Pancreas (tissue), 10 donors: ENCODE results near the gene PRSS38. TPM values are rescaled to one million over a fixed set of nuclear protein-coding genes. Genes with fewer than 3 reads are reported as not detected.

ENCODE experiments used
- ATAC-seq, 4 donors: fragments of 200-7000 bp; cut with Tn5 transposase; one replicate each; pipeline versions ENCODE4 v1.8.0 to v1.9.1; 2020; ENCODE audit warnings: mild to moderate bottlenecking in 4 of 4, moderate library complexity in 4 of 4
- DNase-seq, 6 donors: peaks; one replicate each; pipeline ENCODE4 v3.0.0-alpha.2; 2020
- FAIRE-seq: peaks from 2 replicates; lab custom pipeline; 2012; peaks lifted over from hg19 to GRCh38; lab: Jason Lieb, UNC
- H3K27ac ChIP-seq, 4 donors: fragments of 200-600 bp; sonication (generic); 1 replicate in 3 of 4; 2 replicates in 1 of 4; pipeline versions ENCODE4 v1.5.0 to v1.8.0; 2020
- H3K27me3 ChIP-seq, 4 donors: fragments of 200-600 bp; one replicate each; pipeline ENCODE4 v1.8.0; 2021
- H3K36me3 ChIP-seq, 3 donors: fragments of 200-600 bp; sonication (generic) in 1 of 3; one replicate each; pipeline versions ENCODE4 v1.5.0 to v1.8.0; 2020 to 2021
- H3K4me1 ChIP-seq, 3 donors: fragments of 200-600 bp; one replicate each; pipeline ENCODE4 v1.8.0; 2021
- H3K4me3 ChIP-seq, 4 donors: fragments of 200-600 bp; sonication (generic) in 2 of 4; one replicate each; pipeline versions ENCODE4 v1.5.0 to v1.8.0; 2020 to 2021
- H3K9me3 ChIP-seq, 4 donors: fragments of 200-600 bp; one replicate each; pipeline ENCODE4 v1.8.0; 2021
- WGBS, 2 donors: extraction: QIAGEN DNeasy Blood & Tissue Kit; methylation state at CpG; one replicate each; pipeline ENCODE4 v1.1.7; 2013; 5-methylcytosine and 5-hydroxymethylcytosine counted together
- intact Hi-C, 3 donors: fragments of 100-400 bp; cut with DNase I; formaldehyde crosslinking; loops; one replicate each; pipeline versions ENCODE4 v1.11.1 to v1.14.2; 2022
- polyA plus RNA-seq, 2 donors: library from polyadenylated mRNA; stranded (reverse); fragments of 200-250 nt; gene quantifications; one replicate each; pipeline ENCODE4 v1.2.3, GENCODE V29; 2013
- total RNA-seq, 6 donors: library from RNA; stranded (reverse); fragmentation: NEBNext Ultra II Directional in 4 of 6; extraction: Animal tissue kit (Norgen Biotek cat#: 25700) in 4 of 6; gene quantifications; one replicate each; pipeline versions ENCODE4 v1.2.1 to v1.2.4, GENCODE V29; 2021 to 2023
- TF ChIP-seq, protein P1 (sequence below), 4 donors: fragments of 200-600 bp; sonication (generic) in 3 of 4; IDR thresholded peaks; one replicate each; pipeline versions ENCODE4 v1.5.0 to v1.8.0; 2021; ENCODE audit warnings: antibody characterized with exemption in 4 of 4
- donor health status: healthy with polysubstance abuse.
- donor health status: DM: no; HTN: no; CAD: no; lungs with moderate emphysema.
- donor health status: DM: no; HTN: no; CAD: no.
- donor health status: control.
- donor health status: control.
- donor health status: Bipolar disorder and iron deficiency.
- donor health status: DM: yes; HTN: yes; CAD: no.
- donor health status: DM: no; HTN: no; CAD: no.
- donor health status: DM: no; HTN: no; CAD: no.
- donor health status: DM: yes; HTN: yes; CAD: no.

The PRSS38 gene
- total and polyA plus RNA-seq, 8 donors, result not detected

DNA sequence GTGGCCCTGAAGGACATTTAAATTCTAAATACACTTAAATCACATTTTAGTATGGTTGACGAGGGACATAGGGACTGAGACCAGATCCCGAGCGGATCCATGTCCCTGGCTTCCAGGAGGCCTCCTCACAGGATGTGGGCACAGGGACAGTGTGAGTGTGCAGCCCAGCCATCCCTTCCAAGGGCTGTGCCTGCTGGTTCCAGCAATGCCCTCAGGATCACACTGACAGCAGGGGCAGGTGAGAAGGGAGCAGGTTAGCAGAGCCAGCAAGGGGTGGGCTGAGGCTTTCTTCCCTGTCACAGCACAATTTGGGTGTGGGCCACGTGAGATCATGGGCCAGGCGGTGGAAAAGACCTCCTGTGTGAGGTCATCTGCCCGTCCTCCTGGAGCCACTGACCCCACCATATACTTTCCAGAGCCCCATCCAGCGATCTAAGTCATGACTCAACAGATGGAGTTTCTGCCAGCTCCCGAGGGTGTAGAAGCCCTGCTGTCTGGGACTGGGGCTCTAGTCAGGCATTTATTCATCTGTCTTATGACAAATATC is 37.0 kb upstream of the PRSS38 start:
- 91 to 99% methylated on average over 8 of the region's 8 CpGs for WGBS, 2 donors
- Histone ChIP-seq H3K9me3 (no peaks in the 10 kb centered on the region), H3K4me1 (no peaks in the 10 kb centered on the region), H3K36me3 (no peaks in the 10 kb centered on the region), H3K27me3 (no peaks in the 10 kb centered on the region), H3K4me3 (no peak overlapping the region), H3K27ac (no peak overlapping the region)
- TF ChIP-seq, protein P1, sequence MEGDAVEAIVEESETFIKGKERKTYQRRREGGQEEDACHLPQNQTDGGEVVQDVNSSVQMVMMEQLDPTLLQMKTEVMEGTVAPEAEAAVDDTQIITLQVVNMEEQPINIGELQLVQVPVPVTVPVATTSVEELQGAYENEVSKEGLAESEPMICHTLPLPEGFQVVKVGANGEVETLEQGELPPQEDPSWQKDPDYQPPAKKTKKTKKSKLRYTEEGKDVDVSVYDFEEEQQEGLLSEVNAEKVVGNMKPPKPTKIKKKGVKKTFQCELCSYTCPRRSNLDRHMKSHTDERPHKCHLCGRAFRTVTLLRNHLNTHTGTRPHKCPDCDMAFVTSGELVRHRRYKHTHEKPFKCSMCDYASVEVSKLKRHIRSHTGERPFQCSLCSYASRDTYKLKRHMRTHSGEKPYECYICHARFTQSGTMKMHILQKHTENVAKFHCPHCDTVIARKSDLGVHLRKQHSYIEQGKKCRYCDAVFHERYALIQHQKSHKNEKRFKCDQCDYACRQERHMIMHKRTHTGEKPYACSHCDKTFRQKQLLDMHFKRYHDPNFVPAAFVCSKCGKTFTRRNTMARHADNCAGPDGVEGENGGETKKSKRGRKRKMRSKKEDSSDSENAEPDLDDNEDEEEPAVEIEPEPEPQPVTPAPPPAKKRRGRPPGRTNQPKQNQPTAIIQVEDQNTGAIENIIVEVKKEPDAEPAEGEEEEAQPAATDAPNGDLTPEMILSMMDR (IDR thresholded peaks at IDR 0.05), result no peak
- no peak for ATAC-seq
- DNase-seq, result no peak
- FAIRE-seq, result no peak
- intact Hi-C loops, result no loop called here

DNA sequence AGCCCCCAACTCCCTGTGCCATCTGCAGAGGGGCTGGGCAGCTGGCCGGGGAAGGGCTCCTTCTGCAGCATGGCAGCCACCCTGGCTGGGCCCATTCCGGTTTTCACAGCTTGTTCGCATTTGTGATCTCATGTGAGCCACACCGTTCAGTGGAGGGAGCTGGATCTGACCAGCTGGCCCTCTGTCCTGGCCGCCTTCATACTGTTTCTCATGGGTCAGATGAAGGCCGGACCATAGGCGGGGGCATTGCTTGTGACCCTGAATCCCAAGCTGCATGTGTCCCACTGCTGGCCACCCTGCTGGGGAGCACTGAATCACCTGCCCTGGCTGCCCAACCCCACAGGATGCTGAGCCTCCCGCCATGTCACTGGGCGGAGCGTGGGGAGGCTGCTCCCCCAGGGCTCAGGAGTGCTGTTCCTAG is 36.4 kb upstream of the PRSS38 start:
- Histone ChIP-seq H3K4me1 (no peaks in the 10 kb centered on the region), H3K4me3 (no peak overlapping the region), H3K36me3 (no peaks in the 10 kb centered on the region), H3K27ac (no peak overlapping the region), H3K27me3 (no peaks in the 10 kb centered on the region), H3K9me3 (no peaks in the 10 kb centered on the region)
- FAIRE-seq (no peak), DNase-seq (no peak), ATAC-seq (no peak)
- intact Hi-C loops, result no loop called here
- TF ChIP-seq, protein P1 (IDR thresholded peaks at IDR 0.05), result no peak
- WGBS, 2 donors, result 92 to 94% methylated on average over 10 of the region's 10 CpGs

DNA sequence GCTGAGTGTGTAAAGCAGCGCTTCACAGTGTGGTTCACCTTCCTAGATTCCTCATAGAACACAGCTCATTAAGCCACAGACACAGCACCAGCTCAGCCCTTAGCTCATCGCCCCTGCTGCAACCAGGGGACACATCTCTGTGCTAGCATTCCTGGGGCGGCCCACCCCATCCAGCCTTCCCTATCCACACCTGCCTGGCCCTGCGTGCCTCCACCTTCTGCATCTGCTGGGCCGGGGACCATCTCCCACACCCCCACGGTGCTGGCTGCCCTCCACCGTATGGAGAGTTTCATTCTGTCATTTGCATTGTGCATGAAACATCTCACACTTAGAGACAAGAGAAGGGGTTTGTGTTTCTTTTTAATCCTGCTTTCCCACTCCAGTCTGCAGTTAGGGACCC is 35.8 kb upstream of the PRSS38 start:
- FAIRE-seq (no peak), ATAC-seq (no peak), DNase-seq (no peak)
- Histone ChIP-seq H3K4me1 (no peaks in the 10 kb centered on the region), H3K36me3 (no peaks in the 10 kb centered on the region), H3K27ac (no peak overlapping the region), H3K27me3 (no peaks in the 10 kb centered on the region), H3K9me3 (no peaks in the 10 kb centered on the region), H3K4me3 (no peak overlapping the region)
- TF ChIP-seq, protein P1 (IDR thresholded peaks at IDR 0.05), result no peak
- WGBS, 2 donors, result 91% methylated on average over 7 of the region's 7 CpGs
- intact Hi-C loops, result no loop called here

DNA sequence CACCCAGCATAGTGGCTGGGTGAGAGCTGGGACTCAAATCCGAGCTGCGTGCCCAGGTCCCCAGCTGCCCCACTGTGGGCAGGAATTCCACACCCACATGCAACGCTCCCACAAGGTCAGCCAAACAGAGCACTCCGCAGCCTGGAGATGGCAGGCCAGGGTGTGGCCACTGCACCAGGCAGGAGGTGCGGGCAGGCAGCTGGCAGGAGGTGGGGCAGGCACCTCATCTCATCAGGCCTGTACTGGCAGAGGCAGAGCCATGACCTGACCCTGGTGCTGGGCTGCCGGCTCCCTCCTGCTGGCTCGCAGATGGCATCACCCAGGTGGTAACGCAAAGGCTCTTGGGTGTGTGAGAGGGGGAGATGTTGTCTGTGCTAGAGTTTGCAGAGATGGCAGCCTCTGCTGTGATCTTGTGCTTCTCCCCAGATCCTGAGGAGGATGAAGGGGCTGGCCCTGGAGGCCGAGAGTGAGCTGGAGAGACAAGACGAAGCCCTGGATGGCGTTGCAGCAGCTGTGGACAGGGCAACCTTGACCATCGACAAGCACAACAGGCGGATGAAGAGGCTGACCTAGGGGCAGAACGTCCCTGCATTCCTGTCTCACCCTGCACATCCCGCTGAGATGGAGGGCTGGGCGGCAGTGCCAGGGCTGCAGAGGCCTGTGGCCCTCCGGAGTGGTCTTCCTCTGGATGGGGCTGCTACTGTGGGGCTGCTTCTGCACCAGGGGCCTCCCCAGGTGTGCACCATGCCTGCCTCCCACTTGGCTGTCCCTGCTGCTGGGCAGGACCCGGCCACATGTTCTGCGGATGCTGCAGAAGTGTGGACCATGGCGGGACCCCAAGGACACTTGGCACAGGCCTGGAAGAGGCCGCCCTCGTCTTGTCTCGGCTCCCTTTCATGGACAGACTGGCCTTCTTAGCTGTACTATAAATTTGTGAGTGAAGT is 35.1 kb upstream of the PRSS38 start:
- no peak for ATAC-seq
- H3K9me3 ChIP-seq, result no peaks in the 10 kb centered on the region
- TF ChIP-seq, protein P1 (IDR thresholded peaks at IDR 0.05), result no peak
- DNase-seq, result peak in 1 of 6 donors; percentile 51
- no peak overlapping the region for H3K27ac ChIP-seq
- no peaks in the 10 kb centered on the region for H3K4me1 ChIP-seq
- FAIRE-seq, result no peak
- 78 to 88% methylated on average over 23 of the region's 23 CpGs for WGBS, 2 donors
- no peak overlapping the region for H3K4me3 ChIP-seq
- H3K36me3 ChIP-seq, result no peaks in the 10 kb centered on the region
- intact Hi-C loops, result no loop called here
- H3K27me3 ChIP-seq, result no peaks in the 10 kb centered on the region
